SH-SY5Y (cell line): ENCODE measurements around the gene COMMD4.

Experiments used
- GATA2 ChIP-seq: IDR thresholded peaks from 2 replicates; pipeline ENCODE4 v1.6.1; 2011; ENCODE audit warnings: mild to moderate bottlenecking, low read depth, low read length
- GATA3 ChIP-seq: IDR thresholded peaks from 2 replicates; pipeline ENCODE4 v1.6.1; 2011; ENCODE audit warnings: low read depth, mild to moderate bottlenecking, low read length, moderate library complexity

COMMD4 gene

DNA sequence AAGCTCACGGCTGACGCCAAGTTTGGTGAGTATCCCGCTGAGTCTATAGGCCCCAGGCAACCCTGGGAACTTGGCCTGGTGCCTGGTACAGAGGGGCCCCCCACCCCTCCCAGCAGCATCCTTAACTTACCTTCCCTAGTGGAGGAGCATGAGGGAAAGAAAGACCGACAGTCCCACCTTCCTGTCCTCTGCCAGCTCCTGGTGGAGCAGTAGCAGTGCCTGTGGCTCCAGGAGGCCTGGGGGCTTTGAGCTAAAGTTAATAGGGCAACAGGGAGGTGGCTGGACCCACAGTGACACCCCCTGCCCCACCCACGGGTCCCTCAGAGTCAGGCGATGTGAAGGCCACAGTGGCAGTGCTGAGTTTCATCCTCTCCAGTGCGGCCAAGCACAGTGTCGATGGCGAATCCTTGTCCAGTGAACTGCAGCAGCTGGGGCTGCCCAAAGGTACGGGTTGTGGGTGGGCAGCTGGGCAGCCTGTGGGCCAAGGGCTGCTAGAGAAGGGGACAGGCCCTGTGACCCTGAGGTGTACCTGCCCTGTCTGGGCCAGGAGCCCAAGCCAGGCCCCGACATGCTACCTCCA lies 2.9 kb downstream of the COMMD4 start:
- TF ChIP-seq GATA3: no peak
- no peak for TF ChIP-seq GATA2

DNA sequence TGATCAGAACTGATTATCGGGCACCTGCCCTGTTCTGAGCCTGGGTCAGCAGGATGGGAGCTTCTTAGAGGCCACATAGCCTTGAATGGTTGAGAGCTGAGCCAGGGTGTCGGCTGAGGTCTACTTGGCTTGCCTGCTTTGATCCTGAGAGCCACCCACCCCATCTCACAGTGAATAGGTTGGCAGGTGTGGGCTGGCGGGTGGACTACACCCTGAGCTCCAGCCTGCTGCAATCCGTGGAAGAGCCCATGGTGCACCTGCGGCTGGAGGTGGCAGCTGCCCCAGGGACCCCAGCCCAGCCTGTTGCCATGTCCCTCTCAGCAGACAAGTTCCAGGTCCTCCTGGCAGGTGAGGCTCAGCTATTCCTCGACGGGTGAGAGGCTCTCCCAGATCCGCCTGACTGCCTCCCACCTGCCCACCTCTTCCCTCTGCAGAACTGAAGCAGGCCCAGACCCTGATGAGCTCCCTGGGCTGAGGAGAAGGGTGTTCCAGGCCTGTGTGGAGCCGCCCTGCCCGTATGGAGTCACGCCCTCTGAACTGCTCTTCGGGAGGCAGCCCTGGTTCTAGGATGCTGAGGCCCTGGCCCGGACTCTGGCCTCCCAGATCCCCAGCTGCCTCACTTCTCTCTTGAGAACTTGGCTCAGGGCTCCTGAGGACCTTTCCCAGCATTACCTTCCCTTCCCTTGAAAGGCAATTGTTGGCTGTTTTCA lies 3.8 kb downstream of the COMMD4 start:
- TF ChIP-seq GATA3 (no peak), GATA2 (no peak)

DNA sequence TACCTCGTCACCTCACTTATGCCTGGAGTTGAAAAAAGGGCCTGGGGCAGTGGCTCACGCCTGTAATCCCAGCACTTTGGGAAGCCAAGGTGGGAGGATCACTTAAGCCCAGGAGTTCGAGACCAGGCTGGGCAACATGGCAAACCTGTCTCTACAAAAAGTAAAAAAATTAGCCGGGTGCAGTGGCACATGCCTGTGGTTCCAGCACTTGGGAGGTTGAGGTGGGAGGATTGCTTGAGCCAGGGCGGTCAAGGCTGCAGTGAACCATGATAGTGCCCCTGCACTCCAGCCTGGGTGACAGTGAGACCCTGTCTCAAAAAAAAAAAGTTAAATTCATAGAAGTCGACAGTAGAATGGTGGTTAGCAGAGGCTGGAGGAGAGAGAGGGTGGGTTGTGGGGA lies 6.4 kb downstream of the COMMD4 start:
- TF ChIP-seq GATA2: no peak
- TF ChIP-seq GATA3: no peak

DNA sequence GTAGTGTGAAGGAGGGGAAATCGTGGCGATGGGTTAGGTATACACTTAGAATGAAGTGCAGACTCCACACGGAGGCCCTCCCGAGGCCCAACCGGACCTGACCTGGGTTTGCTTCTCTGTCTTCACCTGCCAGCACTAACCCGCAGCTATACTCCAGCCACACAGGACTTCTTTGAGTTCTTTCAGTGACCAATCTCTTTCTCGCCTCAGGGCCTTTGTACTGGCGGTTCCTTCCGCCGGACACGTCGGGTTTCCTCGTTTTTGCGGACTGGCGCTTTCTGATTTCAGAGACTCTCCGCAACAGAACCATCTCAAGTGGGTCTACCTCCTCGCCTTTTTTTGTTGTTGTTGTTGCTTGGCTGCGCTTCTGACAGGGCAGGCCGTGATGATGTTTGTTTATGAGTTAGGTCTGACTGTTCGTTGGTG lies 10.9 kb downstream of the COMMD4 start, which contains the start of gene NEIL1:
NEIL1 (plus strand) TSS at position 244 of the 426 bp plus-strand sequence. CDS start 1,867 bp downstream, outside the sequence.
- TF ChIP-seq GATA2 (no peak), GATA3 (no peak)

DNA sequence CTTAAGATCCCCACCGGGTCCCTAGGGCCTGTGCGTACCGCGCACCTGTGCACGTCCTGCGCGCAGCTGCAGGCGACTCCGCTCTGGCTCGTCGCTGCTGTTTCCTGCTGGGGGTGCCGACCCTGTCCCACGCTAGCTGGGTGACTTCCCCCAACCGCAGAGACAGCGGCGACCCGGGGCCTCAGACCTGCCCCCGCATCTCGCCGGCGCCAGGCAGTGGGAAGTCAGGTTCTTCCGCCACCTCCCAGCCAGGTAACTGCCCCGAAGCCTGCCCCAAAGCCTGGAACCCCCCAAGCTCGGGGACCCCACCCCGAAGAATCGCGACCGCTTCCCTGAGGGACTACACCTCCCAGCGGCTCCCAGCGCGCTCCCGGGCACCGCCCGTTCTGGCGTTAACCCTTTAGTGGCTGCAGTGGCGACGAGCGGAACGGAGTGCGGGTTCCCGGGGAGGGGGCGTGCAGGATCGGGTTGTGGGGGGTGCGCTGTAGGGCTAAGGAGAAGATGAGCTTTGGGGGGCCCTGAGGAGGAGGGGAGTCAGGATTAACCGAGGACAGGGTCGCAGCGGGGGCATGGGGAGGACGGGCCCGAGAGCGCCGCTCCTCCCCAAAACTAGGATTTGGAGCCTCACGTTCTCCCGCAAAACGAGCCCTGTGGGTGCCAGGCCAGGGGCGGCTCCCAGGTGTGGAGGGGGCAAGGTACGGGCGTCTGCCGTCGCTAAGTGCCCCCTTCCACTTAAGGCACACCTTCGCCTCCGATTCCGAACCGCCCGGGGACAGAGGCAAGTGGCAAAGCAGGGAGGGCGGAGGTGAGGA lies 11.6 kb downstream of the COMMD4 start:
- no peak for TF ChIP-seq GATA3
- no peak for TF ChIP-seq GATA2

DNA sequence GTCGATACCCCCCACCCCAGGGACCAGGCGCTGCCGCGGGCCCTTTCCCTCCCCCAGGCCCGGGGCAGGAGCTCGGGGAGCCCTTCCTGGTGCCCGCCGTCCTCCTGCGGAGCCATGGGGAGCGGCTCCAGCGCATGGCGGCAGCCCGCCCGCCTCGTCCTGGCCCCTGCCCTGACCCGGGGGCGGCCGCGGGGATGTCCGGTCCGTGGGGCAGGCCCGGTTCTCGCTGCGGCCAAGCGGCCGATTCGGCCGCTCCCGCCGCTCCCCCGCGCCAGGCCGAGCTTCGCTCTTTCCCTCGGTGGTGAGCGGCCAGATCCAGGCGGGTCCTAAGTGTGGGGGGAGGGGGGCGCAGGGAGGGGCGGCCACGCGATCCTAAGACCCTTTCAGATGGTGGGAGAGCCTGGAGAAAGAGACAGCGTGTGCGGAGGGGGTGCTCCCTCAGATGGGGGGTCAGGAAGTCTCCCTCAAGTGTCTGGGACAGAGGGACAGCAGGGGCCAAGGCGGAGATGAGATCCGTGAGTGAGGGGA lies 12.2 kb downstream of the COMMD4 start:
- no peak for TF ChIP-seq GATA3
- no peak for TF ChIP-seq GATA2

DNA sequence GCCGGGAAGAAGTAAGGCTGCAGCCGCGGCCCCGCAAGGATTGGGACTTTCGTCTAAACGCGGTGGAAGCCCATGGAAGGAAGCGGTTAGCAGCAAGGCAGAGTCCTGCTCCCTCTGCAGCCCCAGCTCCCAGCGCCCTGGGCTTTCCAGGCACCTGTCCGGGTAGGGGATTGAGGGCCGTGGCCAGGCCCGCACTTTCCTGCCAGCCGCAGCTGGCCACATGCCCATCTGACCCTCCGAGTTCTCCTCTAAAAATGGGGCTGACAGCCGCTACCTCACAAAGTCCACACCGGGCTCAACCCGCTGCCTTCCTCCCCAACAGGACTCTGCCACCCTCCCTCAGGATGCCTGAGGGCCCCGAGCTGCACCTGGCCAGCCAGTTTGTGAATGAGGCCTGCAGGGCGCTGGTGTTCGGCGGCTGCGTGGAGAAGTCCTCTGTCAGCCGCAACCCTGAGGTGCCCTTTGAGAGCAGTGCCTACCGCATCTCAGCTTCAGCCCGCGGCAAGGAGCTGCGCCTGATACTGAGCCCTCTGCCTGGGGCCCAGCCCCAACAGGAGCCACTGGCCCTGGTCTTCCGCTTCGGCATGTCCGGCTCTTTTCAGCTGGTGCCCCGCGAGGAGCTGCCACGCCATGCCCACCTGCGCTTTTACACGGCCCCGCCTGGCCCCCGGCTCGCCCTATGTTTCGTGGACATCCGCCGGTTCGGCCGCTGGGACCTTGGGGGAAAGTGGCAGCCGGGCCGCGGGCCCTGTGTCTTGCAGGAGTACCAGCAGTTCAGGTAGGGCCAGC lies 12.9 kb downstream of the COMMD4 start:
- TF ChIP-seq GATA2 (no peak), GATA3 (no peak)

DNA sequence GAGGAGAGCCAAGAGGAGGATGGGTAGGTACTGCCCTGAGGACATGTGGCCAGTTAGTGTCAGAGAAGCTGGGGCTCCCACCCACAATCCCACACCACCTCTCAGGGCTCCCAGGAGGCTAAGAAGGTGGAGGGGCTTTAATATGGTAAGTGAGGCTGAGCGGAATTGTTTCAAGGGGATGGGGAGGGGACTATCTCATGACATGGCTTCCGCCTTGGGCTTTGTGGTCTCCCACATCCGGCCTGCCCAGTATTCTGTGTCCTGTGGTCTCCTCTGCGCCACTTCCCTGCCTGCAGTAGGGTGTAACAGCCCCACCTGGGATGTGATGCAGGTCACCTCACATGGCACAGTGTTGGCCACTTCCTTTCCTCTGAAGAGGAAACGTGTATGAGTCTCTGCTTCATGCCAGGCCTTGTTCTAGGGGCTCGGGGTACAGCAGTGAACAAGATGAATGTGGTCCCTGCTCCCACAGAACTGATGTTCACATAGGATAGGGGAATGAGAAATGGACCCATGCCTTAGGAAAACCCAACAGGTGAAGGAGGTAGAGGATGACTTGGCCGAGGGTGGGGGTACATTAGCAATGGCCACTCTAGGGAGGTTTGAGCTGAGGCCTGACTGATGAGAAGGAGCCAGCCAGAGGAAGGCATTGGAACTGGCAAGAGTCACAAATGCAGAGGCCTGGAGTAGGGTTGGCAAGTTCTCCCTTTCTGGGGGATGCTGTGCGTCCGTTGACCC lies 14.2 kb downstream of the COMMD4 start:
- TF ChIP-seq GATA2 (no peak), GATA3 (no peak)

DNA sequence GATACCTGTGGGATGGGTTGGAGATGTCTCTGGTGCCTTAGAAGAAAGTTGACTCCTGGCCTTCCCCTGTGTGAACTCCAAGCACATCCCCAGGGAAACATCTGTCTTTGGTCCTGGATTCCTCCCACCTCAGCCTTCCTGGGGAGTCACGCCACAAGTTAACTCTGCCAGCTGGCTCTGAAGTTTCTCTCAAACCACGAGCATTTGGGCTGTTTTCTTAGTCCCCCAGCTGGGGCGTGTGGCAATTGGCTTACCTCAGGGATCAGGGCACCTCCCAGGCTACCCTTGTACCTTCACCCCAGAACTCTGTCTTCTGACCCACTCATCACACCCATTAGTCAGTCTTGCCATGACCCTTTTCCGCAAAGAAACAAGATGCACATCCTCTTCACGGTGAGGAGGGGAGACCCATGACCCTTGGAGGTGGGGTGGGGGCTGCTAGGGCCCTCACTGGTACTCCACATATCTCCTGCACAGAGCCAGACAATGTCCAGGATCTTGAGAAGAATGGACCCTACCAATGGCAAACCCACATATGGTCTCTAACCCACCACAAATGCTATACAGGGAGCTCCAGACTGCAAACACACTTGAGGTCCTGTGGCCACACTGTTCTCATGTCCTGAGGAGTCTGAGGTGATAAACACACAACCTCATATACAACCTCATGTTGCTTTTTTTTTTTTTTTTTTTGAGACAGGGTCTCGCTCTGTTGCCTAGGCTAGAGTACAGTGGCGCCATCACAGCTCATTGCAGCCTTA lies 14.9 kb downstream of the COMMD4 start:
- TF ChIP-seq GATA3 (no peak), GATA2 (no peak)

DNA sequence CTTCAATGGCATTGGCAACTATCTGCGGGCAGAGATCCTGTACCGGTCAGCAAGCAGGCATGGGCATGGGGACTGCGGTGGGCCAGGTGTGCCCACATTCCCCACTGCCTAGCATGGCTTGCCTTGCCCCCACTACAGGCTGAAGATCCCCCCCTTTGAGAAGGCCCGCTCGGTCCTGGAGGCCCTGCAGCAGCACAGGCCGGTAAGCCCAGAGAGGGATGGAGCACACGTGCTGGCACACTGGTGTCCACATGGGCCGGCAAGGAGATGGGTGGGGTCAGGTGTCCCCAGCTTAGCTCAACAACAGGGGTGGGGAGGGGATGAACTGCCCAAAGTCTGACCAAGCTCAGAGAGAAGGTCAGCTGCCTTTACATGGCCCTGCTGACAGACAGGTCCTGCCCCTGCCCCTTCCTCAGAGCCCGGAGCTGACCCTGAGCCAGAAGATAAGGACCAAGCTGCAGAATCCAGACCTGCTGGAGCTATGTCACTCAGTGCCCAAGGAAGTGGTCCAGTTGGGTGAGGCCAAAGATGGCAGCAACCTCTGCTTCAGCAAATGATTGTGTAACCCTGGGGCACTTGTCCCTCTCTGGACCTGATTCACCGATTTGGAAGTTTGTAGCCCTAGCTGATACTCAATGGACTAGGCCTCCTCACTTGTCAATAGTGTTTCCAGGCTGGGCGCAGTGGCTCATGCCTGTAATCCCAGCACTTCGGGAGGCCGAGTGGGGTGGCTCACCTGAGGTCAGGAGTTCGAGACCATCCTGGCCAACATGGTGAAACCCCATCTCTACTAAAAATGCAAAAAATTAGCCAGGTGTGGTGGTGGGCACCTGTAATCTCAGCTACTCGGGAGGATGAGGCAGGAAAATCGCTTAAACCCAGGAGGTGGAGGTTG lies 16.6 kb downstream of the COMMD4 start:
- TF ChIP-seq GATA3 (no peak), GATA2 (no peak)

DNA sequence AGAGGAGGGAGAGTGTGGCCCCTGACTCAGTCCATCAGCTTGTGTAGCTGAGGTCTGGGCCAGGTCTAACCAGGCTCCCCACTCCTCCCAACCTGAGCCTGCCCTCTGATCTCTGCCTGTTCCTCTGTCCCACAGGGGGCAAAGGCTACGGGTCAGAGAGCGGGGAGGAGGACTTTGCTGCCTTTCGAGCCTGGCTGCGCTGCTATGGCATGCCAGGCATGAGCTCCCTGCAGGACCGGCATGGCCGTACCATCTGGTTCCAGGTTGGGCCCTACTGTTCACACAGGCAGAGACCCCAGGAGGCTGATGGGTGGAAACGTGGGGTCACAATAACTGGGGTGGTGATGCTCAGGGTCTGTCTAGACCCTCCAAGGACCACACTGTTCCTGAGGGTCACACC lies 17.7 kb downstream of the COMMD4 start:
- no peak for TF ChIP-seq GATA2
- no peak for TF ChIP-seq GATA3
